GM12873 (cell line): Measurements from ENCODE around the gene ARL6IP4.

Source experiments
- TF ChIP-seq, protein P1 (sequence below): IDR thresholded peaks from 2 replicates; pipeline ENCODE4 v1.5.1; 2012; ENCODE audit warnings: low read depth, mild to moderate bottlenecking, moderate library complexity, low read length, control low read depth; ENCODE audit not compliant: insufficient read depth; ENCODE audit errors: missing control alignments

Gene ARL6IP4

DNA sequence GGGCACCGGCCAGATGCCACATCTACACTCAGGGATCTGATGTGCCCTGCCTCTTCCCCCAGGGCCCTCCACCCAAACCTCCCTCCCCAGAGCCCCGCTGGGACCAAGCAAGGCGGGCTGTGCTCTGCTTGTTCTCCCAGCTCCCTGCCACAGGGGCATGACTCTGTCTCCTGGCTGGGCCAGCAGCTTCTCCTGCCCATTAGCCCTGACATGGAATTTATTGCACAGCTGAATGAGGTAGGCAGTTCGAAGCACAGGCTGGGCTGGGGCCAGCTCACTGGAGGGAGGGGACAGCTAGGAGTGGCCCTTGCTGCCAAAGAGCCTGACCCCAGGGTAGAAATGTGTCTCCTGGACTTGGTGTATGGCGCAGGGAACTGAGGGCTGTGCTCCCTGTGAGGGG is 42.4 kb downstream of the ARL6IP4 start:
- TF ChIP-seq, protein P1, sequence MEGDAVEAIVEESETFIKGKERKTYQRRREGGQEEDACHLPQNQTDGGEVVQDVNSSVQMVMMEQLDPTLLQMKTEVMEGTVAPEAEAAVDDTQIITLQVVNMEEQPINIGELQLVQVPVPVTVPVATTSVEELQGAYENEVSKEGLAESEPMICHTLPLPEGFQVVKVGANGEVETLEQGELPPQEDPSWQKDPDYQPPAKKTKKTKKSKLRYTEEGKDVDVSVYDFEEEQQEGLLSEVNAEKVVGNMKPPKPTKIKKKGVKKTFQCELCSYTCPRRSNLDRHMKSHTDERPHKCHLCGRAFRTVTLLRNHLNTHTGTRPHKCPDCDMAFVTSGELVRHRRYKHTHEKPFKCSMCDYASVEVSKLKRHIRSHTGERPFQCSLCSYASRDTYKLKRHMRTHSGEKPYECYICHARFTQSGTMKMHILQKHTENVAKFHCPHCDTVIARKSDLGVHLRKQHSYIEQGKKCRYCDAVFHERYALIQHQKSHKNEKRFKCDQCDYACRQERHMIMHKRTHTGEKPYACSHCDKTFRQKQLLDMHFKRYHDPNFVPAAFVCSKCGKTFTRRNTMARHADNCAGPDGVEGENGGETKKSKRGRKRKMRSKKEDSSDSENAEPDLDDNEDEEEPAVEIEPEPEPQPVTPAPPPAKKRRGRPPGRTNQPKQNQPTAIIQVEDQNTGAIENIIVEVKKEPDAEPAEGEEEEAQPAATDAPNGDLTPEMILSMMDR: no peak

DNA sequence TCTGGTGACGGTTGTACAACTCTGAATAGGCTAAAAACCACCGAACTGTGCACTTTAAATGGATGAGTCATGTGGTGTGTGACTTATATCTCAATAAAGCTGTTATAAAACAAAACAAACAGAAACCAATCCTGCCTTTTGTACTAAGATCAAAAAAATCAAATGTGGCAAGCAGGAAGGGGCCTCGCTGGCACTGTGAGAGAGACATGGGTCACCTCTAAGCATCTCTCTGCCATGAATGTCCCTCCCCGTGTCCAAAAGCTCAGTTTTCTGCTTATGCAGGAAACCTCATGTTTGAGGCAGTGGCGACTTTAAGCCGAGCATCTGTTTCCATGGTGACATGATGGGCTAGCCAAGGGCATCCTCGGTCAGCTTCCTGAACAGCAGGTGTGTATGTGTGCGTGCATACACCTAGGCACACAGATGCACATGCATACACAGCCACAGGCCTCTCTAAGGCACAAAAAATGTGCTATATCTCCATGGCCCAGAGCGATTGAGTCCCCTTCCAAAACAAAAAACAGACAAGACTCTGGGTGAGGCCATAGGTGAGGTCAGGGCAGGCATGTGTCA is 44.4 kb downstream of the ARL6IP4 start:
- TF ChIP-seq, protein P1: no peak

DNA sequence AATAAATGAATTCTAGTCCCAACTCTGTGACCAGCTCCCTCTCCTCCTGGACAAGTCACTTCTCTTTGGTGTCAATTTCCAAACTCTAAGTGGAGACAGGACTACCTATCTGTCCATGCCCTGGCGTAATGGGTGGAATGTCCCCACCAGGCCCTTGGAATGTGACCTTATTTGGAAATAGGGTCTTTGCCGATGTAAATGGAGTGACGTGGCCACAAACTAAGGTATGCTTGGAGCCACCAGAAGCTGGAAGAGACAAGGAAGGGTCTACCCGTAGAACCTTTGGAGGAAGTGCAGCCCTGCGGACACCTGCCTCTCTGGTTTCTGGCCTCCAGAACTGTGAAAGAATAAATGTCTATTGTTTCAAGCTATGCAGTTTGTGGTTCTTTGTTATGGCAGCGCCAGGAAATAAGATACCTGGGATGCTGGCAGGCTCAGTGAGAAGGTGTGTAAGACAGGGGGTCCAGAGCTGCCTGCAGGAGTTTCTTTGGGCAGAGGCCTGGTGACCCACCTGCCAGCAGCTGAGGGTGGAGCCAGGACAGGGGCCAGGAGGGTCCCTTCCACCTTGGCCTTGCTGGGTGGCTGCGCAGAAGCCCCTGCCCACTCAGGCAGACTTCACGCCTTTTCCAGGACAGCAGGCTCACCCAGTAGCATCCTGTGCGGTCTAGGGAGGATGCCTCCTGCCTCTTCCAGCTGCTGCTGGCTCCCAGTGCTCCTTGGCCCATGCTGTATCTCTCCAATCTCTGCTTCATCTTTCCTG is 45.8 kb downstream of the ARL6IP4 start:
- TF ChIP-seq, protein P1: no peak

DNA sequence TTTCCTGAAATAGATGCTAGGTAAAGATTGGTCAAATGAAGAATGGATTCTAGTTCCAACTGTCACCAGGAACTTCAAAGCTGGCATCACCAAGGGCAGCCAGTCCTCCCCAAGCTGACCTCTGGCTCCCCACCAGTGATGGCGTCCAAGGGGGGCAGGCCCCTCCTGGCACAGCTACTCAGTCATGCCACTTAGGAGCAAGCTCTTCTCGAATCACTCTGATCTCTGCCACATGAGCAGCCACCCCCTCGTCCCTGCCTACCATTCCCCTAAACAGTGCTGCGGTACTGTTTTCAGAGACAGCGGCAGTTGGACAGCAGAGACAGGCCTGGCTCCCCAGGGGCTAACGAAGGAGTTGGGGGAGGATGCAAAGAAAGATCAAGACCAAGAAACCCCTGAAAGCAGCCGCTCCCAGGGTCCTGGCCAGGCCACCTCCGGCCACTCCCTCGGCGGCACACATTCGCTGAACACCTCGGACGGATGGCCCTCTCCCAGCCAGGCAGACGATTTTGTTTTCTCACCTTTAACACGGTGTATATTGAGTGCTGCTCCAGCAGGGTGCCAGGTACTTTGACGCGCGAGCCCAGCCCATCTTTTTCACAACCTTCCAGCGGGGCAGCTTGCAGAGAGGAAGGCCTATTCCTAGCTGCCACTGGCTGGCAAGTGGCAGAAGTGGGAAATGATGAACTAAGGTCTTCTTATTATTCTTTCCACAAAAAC is 47.4 kb downstream of the ARL6IP4 start:
- TF ChIP-seq, protein P1: no peak

DNA sequence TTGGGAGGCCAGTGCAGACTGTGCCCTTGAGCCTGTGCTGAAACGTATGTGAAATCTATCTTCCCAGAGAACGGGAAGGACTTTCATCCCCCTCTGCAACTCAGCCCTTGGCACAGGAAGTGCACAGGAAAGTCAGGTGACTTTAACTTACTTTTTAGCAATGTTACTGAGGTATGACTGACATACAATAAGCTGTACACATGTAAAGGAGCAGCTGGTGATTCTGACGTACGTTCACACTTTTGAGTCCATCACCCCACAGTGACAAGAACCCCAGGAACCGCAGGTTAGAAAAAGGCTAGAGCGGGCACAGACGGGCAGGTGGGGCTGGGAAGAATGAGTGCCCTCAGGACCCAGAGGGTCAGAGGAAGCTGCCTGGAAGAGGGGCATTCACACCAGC is 48.0 kb downstream of the ARL6IP4 start:
- TF ChIP-seq, protein P1: no peak

DNA sequence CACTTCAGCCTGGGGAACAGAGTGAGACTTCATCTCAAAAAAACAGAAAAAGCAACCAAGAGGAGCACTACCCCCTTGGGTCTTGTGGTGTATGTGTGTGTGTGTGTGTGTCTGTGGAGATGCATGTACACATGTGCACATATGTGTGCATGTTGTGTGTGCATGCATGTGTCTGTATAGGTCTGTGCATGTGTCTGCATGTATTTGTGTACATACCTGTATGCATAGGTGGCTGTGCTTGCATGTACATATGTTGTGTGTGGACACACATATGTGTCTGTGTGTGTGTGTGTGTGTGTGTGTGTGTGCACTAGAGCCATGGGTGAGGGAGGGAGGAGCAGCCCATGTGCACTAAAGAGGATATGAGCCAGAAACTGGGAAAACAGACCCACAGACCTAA is 49.1 kb downstream of the ARL6IP4 start:
- TF ChIP-seq, protein P1: no peak

DNA sequence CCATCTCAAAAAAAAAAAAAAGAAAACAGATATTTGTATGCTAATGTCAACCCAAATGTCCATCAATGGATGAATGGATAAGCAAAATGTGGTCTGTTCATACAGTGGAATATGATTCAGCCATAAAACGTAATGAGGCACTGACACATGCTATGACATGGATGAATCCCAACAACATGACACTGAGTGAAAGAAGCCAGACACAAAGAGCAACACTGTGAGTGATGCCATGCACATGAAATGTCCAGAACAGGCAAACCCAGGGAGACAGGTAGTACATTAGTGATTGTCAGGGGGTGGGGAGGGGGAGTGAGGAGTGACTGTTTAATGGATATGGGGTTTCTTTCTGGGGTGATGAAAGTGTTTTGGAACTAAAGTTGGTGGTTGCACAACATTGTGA is 50.2 kb downstream of the ARL6IP4 start:
- TF ChIP-seq, protein P1: no peak
